Body of pancreas (tissue), 4 donors: ENCODE measurements around the gene PRSS38. TPM values are rescaled to one million over a fixed set of nuclear protein-coding genes. Genes with fewer than 3 reads are reported as not detected.
A peak's percentile ranks its signal among the peaks of the same experiment; 100 is the strongest.

ENCODE experiments used
- ATAC-seq: fragments of 150-250 bp; one replicate; pipeline ENCODE4 v1.9.1; 2016
- DNase-seq, 4 donors: peaks; one replicate each; pipeline ENCODE4 v3.0.0-alpha.2; 2019
- H3K27ac ChIP-seq, 4 donors: fragments of 200-600 bp; sonication (generic); 1 replicate in 3 of 4; 2 replicates in 1 of 4; pipeline versions ENCODE4 v1.5.1 to v1.6.1; 2016 to 2019; ENCODE audit warnings: mild to moderate bottlenecking in 1 of 4, mixed read lengths in 1 of 4, moderate library complexity in 1 of 4
- H3K27me3 ChIP-seq, 2 donors: fragments of 200-600 bp; sonication (generic); one replicate each; pipeline ENCODE4 v1.6.0; 2016; ENCODE audit warnings: mild to moderate bottlenecking in 1 of 2
- H3K36me3 ChIP-seq, 2 donors: fragments of 200-600 bp; sonication (generic); replicated peaks in 1 of 2; 2 replicates each; pipeline ENCODE4 v1.5.1; 2016; ENCODE audit warnings: low read depth in 2 of 2; ENCODE audit not compliant: insufficient read depth in 1 of 2
- H3K4me1 ChIP-seq: fragments of 200-600 bp; sonication (generic); one replicate; pipeline ENCODE4 v1.6.0; 2016
- H3K4me3 ChIP-seq, 2 donors: fragments of 200-600 bp; sonication (generic); 1 replicate in 1 of 2; 2 replicates in 1 of 2; pipeline ENCODE4 v1.5.1; 2016 to 2019
- H3K9me3 ChIP-seq, 3 donors: fragments of 200-600 bp; sonication (generic); 1 replicate in 2 of 3; 2 replicates in 1 of 3; pipeline ENCODE4 v1.5.1; 2016
- CTCF ChIP-seq, 7 experiments: fragments of 450-650 bp in 4 of 7; fragments of 200-600 bp in 3 of 7; sonication (generic) in 3 of 7; IDR thresholded peaks; one replicate each; pipeline ENCODE4 v1.5.1; 2016 to 2019; ENCODE audit warnings: antibody characterized with exemption in 7 of 7
- POLR2A ChIP-seq, 3 donors: fragments of 450-650 bp; IDR thresholded peaks; one replicate each; pipeline ENCODE4 v1.6.1; 2016; ENCODE audit warnings: antibody characterized with exemption in 3 of 3, mild to moderate bottlenecking in 2 of 3
- WGBS, 2 donors: methylation state at CpG; one replicate each; pipeline ENCODE4 v1.1.5; 2017; 5-methylcytosine and 5-hydroxymethylcytosine counted together
- intact Hi-C: fragments of 100-400 bp; cut with DNase I; formaldehyde crosslinking; loops from one replicate; pipeline ENCODE4 v1.15.1; 2023
- total RNA-seq, 2 donors: library from RNA; depleted of rRNA; stranded (reverse); fragments of >200 nt; gene quantifications; one replicate each; pipeline ENCODE4 v1.1.0, GENCODE V29; 2016

Gene PRSS38
- total RNA-seq, 2 donors from 2014 or later, result not detected

- H3K36me3 ChIP-seq, result no peaks in the 10 kb centered on the region
These were observed 37.0 kb upstream of the PRSS38 start for GRCh38 chr1:227778401-227778947.

GRCh38 chr1:227779021-227779441 lies 36.4 kb upstream of the PRSS38 start:
- ATAC-seq (no peak), DNase-seq (peak in 2 of 4 donors; percentile 1 to 9)
- intact Hi-C loops, result no loop called here
- Histone ChIP-seq H3K36me3 (no peaks in the 10 kb centered on the region), H3K27ac (no peak overlapping the region), H3K27me3 (no peaks in the 10 kb centered on the region), H3K4me1 (no peaks in the 10 kb centered on the region), H3K4me3 (no peak overlapping the region), H3K9me3 (no peaks in the 10 kb centered on the region)
- TF ChIP-seq CTCF (IDR thresholded peaks at IDR 0.05) (no peak), POLR2A (IDR thresholded peaks at IDR 0.05) (no peak)
- 90 to 94% methylated on average over 5 to 7 of the region's 10 CpGs for WGBS, 2 donors

More at GRCh38 chr1:227778401-227778947, 37.0 kb upstream of the PRSS38 start:
- peak in 1 of 4 donors; percentile 1 for DNase-seq
- 93 to 94% methylated on average over 8 of the region's 8 CpGs for WGBS, 2 donors
- no peak for TF ChIP-seq POLR2A (IDR thresholded peaks at IDR 0.05)
- TF ChIP-seq CTCF (IDR thresholded peaks at IDR 0.05), result no peak
- Histone ChIP-seq H3K4me1 (no peaks in the 10 kb centered on the region), H3K27me3 (no peaks in the 10 kb centered on the region), H3K27ac (no peak overlapping the region), H3K9me3 (no peaks in the 10 kb centered on the region), H3K4me3 (no peak overlapping the region)
- ATAC-seq, result no peak
- intact Hi-C loops, result no loop called here

- TF ChIP-seq CTCF (IDR thresholded peaks at IDR 0.05) (no peak), POLR2A (IDR thresholded peaks at IDR 0.05) (no peak)
- peak in 2 of 4 donors; percentile 1 to 3 for DNase-seq
- intact Hi-C loops, result no loop called here
- no peaks in the 10 kb centered on the region for H3K4me1 ChIP-seq
- no peak overlapping the region for H3K4me3 ChIP-seq
- ATAC-seq, result no peak
- 93 to 95% methylated on average over 7 of the region's 7 CpGs for WGBS, 2 donors
- no peaks in the 10 kb centered on the region for H3K9me3 ChIP-seq
- H3K27me3 ChIP-seq, result no peaks in the 10 kb centered on the region
- no peaks in the 10 kb centered on the region for H3K36me3 ChIP-seq
- H3K27ac ChIP-seq, result no peak overlapping the region
These were observed 35.8 kb upstream of the PRSS38 start for GRCh38 chr1:227779685-227780084.

- Histone ChIP-seq H3K4me3 (no peak overlapping the region), H3K27ac (no peak overlapping the region), H3K4me1 (no peaks in the 10 kb centered on the region), H3K36me3 (no peaks in the 10 kb centered on the region), H3K9me3 (no peaks in the 10 kb centered on the region), H3K27me3 (no peaks in the 10 kb centered on the region)
- TF ChIP-seq CTCF (IDR thresholded peaks at IDR 0.05) (no peak), POLR2A (IDR thresholded peaks at IDR 0.05) (no peak)
- ATAC-seq, result no peak
- WGBS, 2 donors, result 87 to 89% methylated on average over 18 to 23 of the region's 23 CpGs
- intact Hi-C loops, result no loop called here
- DNase-seq, result peak in 2 of 4 donors; percentile 1 to 7
These were observed 35.1 kb upstream of the PRSS38 start for GRCh38 chr1:227780101-227781044.
